GM23338 (cell line): Measurements from ENCODE around the gene ZC3H7A. TPM values are rescaled to one million over a fixed set of nuclear protein-coding genes. Genes with fewer than 3 reads are reported as not detected.

Source experiments
- ATAC-seq: fragments of 200-7000 bp; cut with Tn5 transposase; 3 replicates; pipeline ENCODE4 v1.9.1; 2020
- DNase-seq: peaks from one replicate; pipeline ENCODE4 v3.0.0-alpha.2; 2015; ENCODE audit warnings: low spot score
- H2AFZ ChIP-seq: fragments of 200-600 bp; sonication (generic); 2 replicates; pipeline ENCODE4 v1.8.0; 2016; ENCODE audit warnings: antibody characterized with exemption, mild to moderate bottlenecking, moderate library complexity
- H3F3A ChIP-seq: fragments of 200-600 bp; sonication (generic); replicated peaks from 2 replicates; pipeline ENCODE4 v1.8.0; 2017; ENCODE audit warnings: antibody characterized with exemption, mixed run types, low read depth
- H3K27ac ChIP-seq: fragments of 200-600 bp; sonication (generic); 2 replicates; pipeline ENCODE4 v1.6.1; 2016; ENCODE audit warnings: low read depth
- H3K27me3 ChIP-seq: fragments of 200-600 bp; sonication (generic); 2 replicates; pipeline ENCODE4 v1.8.0; 2016; ENCODE audit warnings: mild to moderate bottlenecking, mixed run types, moderate library complexity; ENCODE audit not compliant: insufficient read depth
- H3K36me3 ChIP-seq: fragments of 200-600 bp; sonication (generic); 2 replicates; pipeline ENCODE4 v1.8.0; 2016; ENCODE audit warnings: mild to moderate bottlenecking; ENCODE audit not compliant: insufficient read depth
- H3K4me1 ChIP-seq: fragments of 200-600 bp; sonication (generic); 2 replicates; pipeline ENCODE4 v1.8.0; 2016; ENCODE audit warnings: mild to moderate bottlenecking, moderate library complexity; ENCODE audit not compliant: insufficient read depth
- H3K4me2 ChIP-seq: fragments of 200-600 bp; sonication (generic); 2 replicates; pipeline ENCODE4 v1.7.1; 2017; ENCODE audit warnings: mixed run types
- H3K4me3 ChIP-seq: fragments of 200-600 bp; sonication (generic); 2 replicates; pipeline ENCODE4 v1.6.1; 2016; ENCODE audit warnings: mixed run types
- H3K79me2 ChIP-seq: fragments of 200-600 bp; sonication (generic); replicated peaks from 2 replicates; pipeline ENCODE4 v1.8.0; 2017; ENCODE audit warnings: mild to moderate bottlenecking; ENCODE audit not compliant: insufficient read depth
- H3K9me2 ChIP-seq: fragments of 200-600 bp; sonication (generic); 2 replicates; pipeline ENCODE4 v1.8.0; 2017; ENCODE audit not compliant: insufficient read depth
- H4K20me1 ChIP-seq: fragments of 200-600 bp; sonication (generic); replicated peaks from 2 replicates; pipeline ENCODE4 v1.8.0; 2017; ENCODE audit warnings: mild to moderate bottlenecking; ENCODE audit not compliant: insufficient read depth
- H3K27ac Mint-ChIP-seq: 2 replicates; pipeline ENCODE4 v1.8.0; 2020; ENCODE audit warnings: inconsistent platforms, mild to moderate bottlenecking, moderate library complexity, mixed read lengths
- H3K27me3 Mint-ChIP-seq: 3 replicates; pipeline ENCODE4 v1.8.0; 2022; ENCODE audit warnings: low read depth, mild to moderate bottlenecking, moderate library complexity, mixed read lengths, inconsistent platforms; ENCODE audit not compliant: insufficient read depth, poor library complexity
- H3K36me3 Mint-ChIP-seq: 3 replicates; pipeline ENCODE4 v1.8.0; 2021; ENCODE audit warnings: low read depth, mild to moderate bottlenecking, inconsistent platforms, moderate library complexity, mixed read lengths
- H3K4me1 Mint-ChIP-seq: 3 replicates; pipeline ENCODE4 v1.8.0; 2020; ENCODE audit warnings: mild to moderate bottlenecking, inconsistent platforms, mixed read lengths
- H3K4me3 Mint-ChIP-seq: 3 replicates; pipeline ENCODE4 v1.8.0; 2021; ENCODE audit warnings: moderate library complexity, mild to moderate bottlenecking, inconsistent platforms, mixed read lengths
- H3K9me3 Mint-ChIP-seq: 3 replicates; pipeline ENCODE4 v1.8.0; 2020; ENCODE audit warnings: moderate library complexity, mild to moderate bottlenecking, inconsistent platforms, mixed read lengths
- ETS1 ChIP-seq: IDR thresholded peaks from 2 replicates; pipeline ENCODE4 v1.6.1; 2016; ENCODE audit warnings: antibody characterized with exemption
- EZH2 ChIP-seq: fragments of 200-600 bp; sonication (generic); IDR thresholded peaks from one replicate; pipeline ENCODE4 v1.8.0; 2017; ENCODE audit warnings: antibody characterized with exemption, mild to moderate bottlenecking, low read depth; ENCODE audit not compliant: unreplicated experiment
- EZH2phosphoT487 ChIP-seq: fragments of 200-600 bp; sonication (generic); IDR thresholded peaks from one replicate; pipeline ENCODE4 v1.8.1; 2018; ENCODE audit warnings: antibody characterized with exemption; ENCODE audit not compliant: unreplicated experiment
- JUNB ChIP-seq: IDR thresholded peaks from one replicate; pipeline ENCODE4 v1.6.1; 2016; ENCODE audit warnings: antibody characterized with exemption; ENCODE audit not compliant: unreplicated experiment
- NANOG ChIP-seq: IDR thresholded peaks from 2 replicates; pipeline ENCODE4 v1.6.1; 2016; ENCODE audit warnings: antibody characterized with exemption, borderline replicate concordance
- REST ChIP-seq: IDR thresholded peaks from one replicate; pipeline ENCODE4 v1.6.1; 2018; ENCODE audit warnings: antibody characterized with exemption; ENCODE audit not compliant: unreplicated experiment
- STAT1 ChIP-seq: IDR thresholded peaks from one replicate; pipeline ENCODE4 v1.6.1; 2016; ENCODE audit warnings: antibody characterized with exemption; ENCODE audit not compliant: unreplicated experiment
- ZNF114 ChIP-seq: fragments of 250-450 bp; sonication (Bioruptor Pico); IDR thresholded peaks from 2 replicates; pipeline ENCODE4 v1.5.0; 2020; ENCODE audit warnings: mild to moderate bottlenecking, moderate library complexity
- ZNF331 ChIP-seq: fragments of 250-450 bp; sonication (Bioruptor Pico); IDR thresholded peaks from 2 replicates; pipeline ENCODE4 v1.5.0; 2020; ENCODE audit warnings: low read depth, mild to moderate bottlenecking, moderate library complexity
- ZNF462 ChIP-seq: fragments of 250-450 bp; sonication (Bioruptor Pico); IDR thresholded peaks from 2 replicates; pipeline ENCODE4 v1.5.0; 2020; ENCODE audit warnings: mild to moderate bottlenecking, moderate library complexity
- polyA plus RNA-seq: library from polyadenylated mRNA; unstranded; fragments of >200 nt; fragmentation: Nextera tagmentation; extraction: Ambion mirVana; gene quantifications from 2 replicates; pipeline ENCODE4 v1.2.1, GENCODE V29; 2016
- total RNA-seq: library from RNA; depleted of rRNA; stranded (reverse); fragments of >200 nt; shearing (Covaris generic); gene quantifications from 2 replicates; pipeline ENCODE4 v1.2.3, GENCODE V29; 2014
- TF ChIP-seq, protein P1 (sequence below), 2 experiments: fragments of 200-600 bp in 1 of 2; sonication (generic) in 1 of 2; conservative IDR thresholded peaks; 2 replicates each; pipeline versions ENCODE4 v1.5.1 to v1.6.1; 2016 to 2017; ENCODE audit warnings: antibody characterized with exemption in 2 of 2, low read depth in 2 of 2, mild to moderate bottlenecking in 2 of 2, moderate library complexity in 1 of 2

The ZC3H7A gene
- total and polyA plus RNA-seq, 2 experiments from 2014 or later = 32.7 to 42.2 TPM

- TF ChIP-seq EZH2phosphoT487 (no peak), STAT1 (no peak), EZH2 (no peak), JUNB (no peak), ZNF331 (CRISPR knock-in tag) (no peak), ZNF462 (CRISPR knock-in tag) (no peak), ZNF114 (no peak)
Measured at GRCh38 chr16:11780991-11781680, 15.9 kb downstream of the ZC3H7A start (continued).

DNA sequence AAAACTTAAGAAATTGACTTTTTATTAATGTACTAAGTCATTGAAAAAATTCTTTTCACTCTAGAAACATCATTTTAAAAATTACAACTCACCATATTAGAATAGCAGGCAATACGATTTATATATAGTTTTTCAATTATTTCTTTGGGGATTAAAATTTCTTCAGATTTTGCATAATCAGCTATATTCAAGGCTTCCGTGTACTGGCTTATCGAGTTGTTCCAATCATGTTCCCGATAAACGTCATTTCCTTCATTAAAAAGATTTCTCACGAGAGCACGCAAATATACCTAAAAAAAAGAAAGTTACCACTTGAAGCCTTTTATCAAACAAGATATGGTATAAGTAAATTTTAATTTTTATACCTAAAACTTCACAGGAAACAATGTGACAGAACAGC, 18.0 kb downstream of the ZC3H7A start:
- no peak overlapping the region for H3K4me2 ChIP-seq
- no peak overlapping the region for H3K27ac Mint-ChIP-seq
- no peak overlapping the region for H3K4me3 ChIP-seq
- no peak overlapping the region for H3K27ac ChIP-seq
- peaks cover 7% of the 10 kb centered on the region for H3K27me3 Mint-ChIP-seq
- ATAC-seq = no peak
- H3K4me1 Mint-ChIP-seq = peaks cover 10% of the 10 kb centered on the region
- peaks cover 19% of the 10 kb centered on the region; the same call in 2 of the 3 replicates for H3K36me3 Mint-ChIP-seq
- peaks cover 8% of the 10 kb centered on the region for H3K4me1 ChIP-seq
- H2AFZ ChIP-seq = no peak overlapping the region
- peaks cover 21% of the 10 kb centered on the region for H3K36me3 ChIP-seq
- H4K20me1 ChIP-seq = no peaks in the 10 kb centered on the region; the same call in none of the 2 replicates
- H3F3A ChIP-seq = no peaks in the 10 kb centered on the region
- DNase-seq = no peak
- H3K4me3 Mint-ChIP-seq = no peak overlapping the region
- peaks cover 45% of the 10 kb centered on the region for H3K79me2 ChIP-seq
- H3K9me3 Mint-ChIP-seq = no peaks in the 10 kb centered on the region
- H3K9me2 ChIP-seq = no peaks in the 10 kb centered on the region
- H3K27me3 ChIP-seq = no peaks in the 10 kb centered on the region
- no peak for TF ChIP-seq ETS1
- TF ChIP-seq NANOG = no peak
- no peak for TF ChIP-seq STAT1
- no peak for TF ChIP-seq EZH2
- no peak for TF ChIP-seq ZNF331 (CRISPR knock-in tag)
- TF ChIP-seq REST = no peak
- no peak for TF ChIP-seq JUNB
- no peak for TF ChIP-seq EZH2phosphoT487
- no peak for TF ChIP-seq ZNF114
- TF ChIP-seq, protein P1, sequence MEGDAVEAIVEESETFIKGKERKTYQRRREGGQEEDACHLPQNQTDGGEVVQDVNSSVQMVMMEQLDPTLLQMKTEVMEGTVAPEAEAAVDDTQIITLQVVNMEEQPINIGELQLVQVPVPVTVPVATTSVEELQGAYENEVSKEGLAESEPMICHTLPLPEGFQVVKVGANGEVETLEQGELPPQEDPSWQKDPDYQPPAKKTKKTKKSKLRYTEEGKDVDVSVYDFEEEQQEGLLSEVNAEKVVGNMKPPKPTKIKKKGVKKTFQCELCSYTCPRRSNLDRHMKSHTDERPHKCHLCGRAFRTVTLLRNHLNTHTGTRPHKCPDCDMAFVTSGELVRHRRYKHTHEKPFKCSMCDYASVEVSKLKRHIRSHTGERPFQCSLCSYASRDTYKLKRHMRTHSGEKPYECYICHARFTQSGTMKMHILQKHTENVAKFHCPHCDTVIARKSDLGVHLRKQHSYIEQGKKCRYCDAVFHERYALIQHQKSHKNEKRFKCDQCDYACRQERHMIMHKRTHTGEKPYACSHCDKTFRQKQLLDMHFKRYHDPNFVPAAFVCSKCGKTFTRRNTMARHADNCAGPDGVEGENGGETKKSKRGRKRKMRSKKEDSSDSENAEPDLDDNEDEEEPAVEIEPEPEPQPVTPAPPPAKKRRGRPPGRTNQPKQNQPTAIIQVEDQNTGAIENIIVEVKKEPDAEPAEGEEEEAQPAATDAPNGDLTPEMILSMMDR (conservative IDR thresholded peaks at IDR 0.05; ENCODE audit: low read depth in 2 of 2) = no peak
